AG09319 (cell line): Measurements from ENCODE around the gene SERPINA1.
"Not testable (repeated sequence)": the region's sequence is repeated elsewhere in the genome, so short reads cannot be mapped to it uniquely, and the experiment has no call there.

Experiments
- DNase-seq: peaks from one replicate; pipeline ENCODE4 v3.0.0-alpha.2; 2010; ENCODE audit warnings: low read depth; ENCODE audit errors: extremely low read depth
- TF ChIP-seq, protein P1 (sequence below): IDR thresholded peaks from 2 replicates; pipeline ENCODE4 v1.5.1; 2011; ENCODE audit warnings: low read depth, mild to moderate bottlenecking, inconsistent platforms, low read length, moderate library complexity

SERPINA1 gene

DNA sequence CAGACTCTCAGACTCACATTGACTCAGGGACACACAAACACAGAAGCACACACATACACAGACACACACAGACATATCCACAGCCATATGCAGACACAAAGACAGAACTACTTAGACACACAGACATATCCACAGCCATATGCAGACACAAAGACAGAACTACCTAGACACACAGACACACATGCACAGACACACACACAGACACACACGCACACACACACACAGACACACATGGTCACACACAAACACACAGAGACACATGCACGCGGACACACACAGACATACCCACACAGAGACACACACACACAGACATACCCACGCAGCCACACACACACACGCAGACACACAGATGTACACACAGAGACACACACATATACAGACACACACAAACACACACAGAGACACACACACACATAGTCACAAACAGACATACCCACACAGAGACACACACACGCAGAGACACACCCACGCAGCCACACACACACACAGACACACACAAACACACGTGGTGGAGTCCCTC is 25.7 kb downstream of the SERPINA1 start:
- no peak for DNase-seq
- TF ChIP-seq, protein P1, sequence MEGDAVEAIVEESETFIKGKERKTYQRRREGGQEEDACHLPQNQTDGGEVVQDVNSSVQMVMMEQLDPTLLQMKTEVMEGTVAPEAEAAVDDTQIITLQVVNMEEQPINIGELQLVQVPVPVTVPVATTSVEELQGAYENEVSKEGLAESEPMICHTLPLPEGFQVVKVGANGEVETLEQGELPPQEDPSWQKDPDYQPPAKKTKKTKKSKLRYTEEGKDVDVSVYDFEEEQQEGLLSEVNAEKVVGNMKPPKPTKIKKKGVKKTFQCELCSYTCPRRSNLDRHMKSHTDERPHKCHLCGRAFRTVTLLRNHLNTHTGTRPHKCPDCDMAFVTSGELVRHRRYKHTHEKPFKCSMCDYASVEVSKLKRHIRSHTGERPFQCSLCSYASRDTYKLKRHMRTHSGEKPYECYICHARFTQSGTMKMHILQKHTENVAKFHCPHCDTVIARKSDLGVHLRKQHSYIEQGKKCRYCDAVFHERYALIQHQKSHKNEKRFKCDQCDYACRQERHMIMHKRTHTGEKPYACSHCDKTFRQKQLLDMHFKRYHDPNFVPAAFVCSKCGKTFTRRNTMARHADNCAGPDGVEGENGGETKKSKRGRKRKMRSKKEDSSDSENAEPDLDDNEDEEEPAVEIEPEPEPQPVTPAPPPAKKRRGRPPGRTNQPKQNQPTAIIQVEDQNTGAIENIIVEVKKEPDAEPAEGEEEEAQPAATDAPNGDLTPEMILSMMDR, result no peak

DNA sequence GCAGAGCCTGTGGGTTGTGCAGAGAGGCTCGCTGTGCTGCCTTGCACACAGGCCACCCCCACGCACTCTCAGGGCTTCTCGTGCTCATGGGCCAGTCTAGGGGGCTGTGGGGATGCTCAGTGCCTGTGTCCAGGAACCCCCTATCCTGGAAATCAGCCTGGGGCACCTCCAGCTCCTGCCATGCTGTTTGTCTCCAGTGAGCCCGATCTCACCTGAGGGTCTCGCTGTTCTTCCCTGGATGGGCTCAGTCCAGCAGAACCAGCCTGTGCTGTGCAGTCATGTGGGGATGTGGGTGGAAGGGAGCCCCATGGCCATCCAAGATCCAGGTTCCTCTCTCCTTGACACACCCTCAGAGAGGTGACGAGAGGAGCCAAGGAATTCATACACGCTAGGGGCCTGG is 26.7 kb downstream of the SERPINA1 start:
- no peak for DNase-seq
- TF ChIP-seq, protein P1, result no peak

DNA sequence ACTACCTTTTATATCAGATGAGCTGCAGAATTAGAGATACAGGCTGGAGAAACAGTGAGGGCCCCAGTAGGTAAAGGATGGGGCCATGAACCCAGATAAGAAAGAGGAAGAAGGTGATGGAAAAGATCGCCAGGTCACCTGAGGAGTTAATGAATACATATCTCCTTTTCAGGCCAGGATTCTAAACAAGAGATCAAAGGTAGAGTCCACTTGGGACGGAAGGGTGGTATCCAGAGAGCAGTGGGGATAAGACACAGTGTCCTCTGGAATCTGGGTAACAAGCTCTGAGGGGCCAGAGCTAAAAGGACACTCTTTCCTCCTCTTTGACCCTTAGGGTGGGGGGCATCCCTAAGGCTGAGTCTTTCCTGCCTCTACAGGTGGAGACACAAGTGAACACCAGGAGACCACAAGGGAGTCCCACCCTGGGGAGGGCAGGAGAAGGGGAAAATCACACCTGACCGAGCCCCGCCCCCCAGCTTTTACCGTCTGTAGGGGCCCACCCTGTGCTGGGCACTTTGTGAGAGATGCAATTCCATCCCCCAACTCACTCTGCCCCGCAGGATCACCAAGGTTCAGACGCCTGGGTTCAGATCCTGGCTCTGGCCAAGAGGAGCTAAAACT is 27.3 kb downstream of the SERPINA1 start:
- TF ChIP-seq, protein P1, result no peak
- DNase-seq, result no peak

DNA sequence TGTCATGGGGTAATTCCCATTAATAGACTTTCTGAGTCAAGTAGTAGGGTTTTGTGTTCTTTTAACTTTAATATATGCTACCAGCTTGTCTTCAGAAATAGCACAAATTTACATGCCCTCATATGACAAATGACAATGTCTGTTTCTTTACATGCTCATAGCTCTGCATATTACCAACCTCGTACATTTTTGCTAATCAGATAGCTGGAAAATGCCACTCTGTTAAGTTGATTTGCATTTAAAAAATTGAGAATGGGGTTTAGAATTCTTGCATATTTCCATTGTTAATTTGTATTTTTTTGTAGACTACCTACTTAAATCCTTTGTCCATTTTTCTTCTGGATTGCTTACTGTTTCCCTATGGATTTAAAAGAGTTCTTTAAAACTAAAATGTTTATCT is 31.2 kb downstream of the SERPINA1 start:
- DNase-seq, result no peak
- TF ChIP-seq, protein P1, result no peak

DNA sequence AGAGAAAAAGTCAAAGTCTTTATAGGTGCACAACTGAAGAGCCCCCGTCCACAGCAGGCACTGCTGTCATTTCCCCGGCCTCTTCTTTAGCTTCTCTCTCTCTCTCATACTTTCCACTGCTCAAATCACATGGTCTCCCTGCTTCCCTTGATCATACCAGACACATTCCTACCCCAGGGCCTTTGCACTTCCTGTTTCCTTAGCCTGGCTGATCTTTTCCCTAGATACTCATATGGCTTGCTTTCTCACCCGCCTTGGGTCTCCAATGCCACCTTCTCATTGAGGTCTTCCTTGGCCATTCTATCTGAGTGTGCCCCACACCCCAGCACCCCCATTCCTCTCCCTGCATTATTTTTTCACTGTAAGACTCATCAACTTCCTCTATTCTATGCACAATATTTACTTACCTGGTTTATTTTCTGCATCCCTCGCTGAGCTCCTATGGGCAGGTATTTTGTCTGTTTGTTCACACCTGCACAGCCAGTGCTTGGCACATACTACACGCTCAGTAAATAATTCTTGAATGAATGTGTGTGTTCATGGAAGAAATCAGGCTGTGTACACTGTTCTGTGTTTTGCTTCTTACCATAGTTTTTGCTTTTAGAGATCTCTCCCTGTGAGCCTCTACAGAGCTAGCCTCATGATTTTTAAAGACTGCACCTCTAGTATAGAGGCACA is 31.9 kb downstream of the SERPINA1 start:
- no peak for DNase-seq
- TF ChIP-seq, protein P1, result no peak

DNA sequence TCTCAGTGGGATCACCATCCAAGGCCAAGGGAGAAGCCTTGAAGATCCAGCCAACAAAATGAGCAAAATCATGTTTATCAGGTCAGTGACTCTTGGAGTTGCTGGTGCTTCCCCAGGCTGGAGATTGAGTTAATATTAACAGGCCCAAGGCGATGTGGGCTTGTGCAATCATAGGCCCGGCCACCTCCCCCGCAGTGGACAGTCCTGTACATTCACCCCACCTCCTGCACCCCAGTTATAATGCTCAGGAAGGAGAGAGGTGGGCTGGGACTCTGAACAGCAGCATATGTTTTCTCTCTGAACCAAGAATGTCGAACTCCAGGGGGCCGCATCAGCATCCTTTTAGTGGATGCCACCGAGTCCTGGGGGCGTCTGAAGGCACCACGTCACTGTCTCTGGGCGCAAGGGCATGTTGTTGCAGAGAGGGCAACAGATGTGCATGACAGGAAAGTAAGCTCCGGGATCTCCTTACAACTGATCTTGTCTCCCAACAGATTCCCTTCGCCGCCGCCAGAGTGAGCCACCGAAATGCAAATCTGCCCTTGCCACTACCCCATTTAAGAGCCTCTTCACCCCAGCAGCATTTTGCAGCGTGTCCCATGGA is 33.1 kb downstream of the SERPINA1 start:
- TF ChIP-seq, protein P1, result peak; percentile 78
- DNase-seq, result peak; percentile 56

DNA sequence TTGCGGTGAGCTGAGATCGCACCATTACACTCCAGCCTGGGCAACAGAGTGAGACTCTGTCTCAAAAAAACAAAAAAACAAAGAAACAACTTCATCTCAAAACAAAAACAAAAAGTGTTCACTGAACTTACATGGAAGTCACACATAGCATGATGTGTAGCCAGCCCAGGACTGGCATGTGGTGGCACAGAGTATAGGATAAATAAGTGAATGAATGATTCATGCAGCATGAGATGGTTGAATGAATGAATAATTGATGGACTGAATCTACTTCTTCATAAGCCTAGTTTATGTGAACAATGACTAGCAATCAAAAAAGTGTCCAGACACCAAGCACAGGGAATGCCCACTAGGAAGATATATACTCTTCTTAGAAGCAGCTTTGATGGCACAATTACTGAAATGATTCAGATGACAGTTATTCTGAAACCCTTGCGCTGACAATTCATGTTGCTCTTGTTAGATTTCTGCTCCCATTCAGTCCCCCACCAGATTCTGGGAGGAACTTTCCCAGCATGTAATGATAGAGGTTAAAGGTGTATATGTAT is 33.7 kb downstream of the SERPINA1 start:
- DNase-seq, result no peak
- TF ChIP-seq, protein P1, result no peak

DNA sequence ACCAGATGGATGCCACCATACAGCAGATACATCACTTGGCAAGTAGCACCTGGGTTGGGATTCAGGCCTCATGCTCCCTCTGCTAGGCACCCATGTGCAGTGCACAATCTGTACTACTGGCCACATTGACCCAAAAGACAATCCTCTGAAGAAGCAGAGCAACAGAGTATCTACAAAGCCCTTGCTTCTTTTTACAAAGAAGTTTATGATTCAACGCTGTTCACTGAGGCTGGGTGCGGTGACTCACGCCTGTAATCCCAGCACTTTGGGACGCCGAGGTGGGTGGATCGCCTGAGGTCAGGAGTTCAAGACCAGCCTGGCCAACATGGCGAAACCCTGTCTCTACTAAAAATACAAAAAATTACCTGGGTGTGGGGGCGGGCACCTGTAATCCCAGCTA is 34.2 kb downstream of the SERPINA1 start:
- DNase-seq, result not testable (repeated sequence)
